ENCODE data around the gene DGKD.

- no peak for TF ChIP-seq EZH2phosphoT487 (IDR thresholded peaks at IDR 0.05; ENCODE audit: insufficient read depth, low read depth)
- TF ChIP-seq EZH2 (IDR thresholded peaks at IDR 0.05; ENCODE audit: insufficient read depth, poor library complexity, severe bottlenecking) = no peak
Measured at GRCh38 chr2:233471291-233472035, 117.2 kb downstream of the DGKD start.

Measured in GM23248 (cell line).